Heart left ventricle (tissue), 16 donors: ENCODE measurements around the gene MYORG. TPM values are rescaled to one million over a fixed set of nuclear protein-coding genes. Genes with fewer than 3 reads are reported as not detected.
"Not testable (repeated sequence)": the region's sequence is repeated elsewhere in the genome, so short reads cannot be mapped to it uniquely, and the experiment has no call there.

Experiments
- ATAC-seq, 4 donors: fragments of 200-7000 bp; cut with Tn5 transposase; one replicate each; pipeline ENCODE4 v1.9.1; 2020 to 2022; ENCODE audit warnings: moderate library complexity in 4 of 4, mild to moderate bottlenecking in 3 of 4, moderate number of reproducible peaks in 1 of 4
- DNase-seq, 5 donors: peaks; one replicate each; pipeline ENCODE4 v3.0.0-alpha.2; 2020
- H3K27ac ChIP-seq, 12 donors: fragments of 200-600 bp; sonication (generic) in 4 of 12; one replicate each; pipeline versions ENCODE4 v1.5.0 to v1.8.0; 2016 to 2022; ENCODE audit warnings: mild to moderate bottlenecking in 2 of 12
- H3K27me3 ChIP-seq, 9 donors: fragments of 200-600 bp; sonication (generic) in 2 of 9; one replicate each; pipeline versions ENCODE4 v1.5.1 to v1.8.0; 2016 to 2022; ENCODE audit warnings: mild to moderate bottlenecking in 3 of 9
- H3K36me3 ChIP-seq, 9 donors: fragments of 200-600 bp; sonication (generic) in 2 of 9; one replicate each; pipeline versions ENCODE4 v1.5.0 to v1.8.0; 2018 to 2022; ENCODE audit warnings: mild to moderate bottlenecking in 2 of 9
- H3K4me1 ChIP-seq, 12 donors: fragments of 200-600 bp; sonication (generic) in 4 of 12; one replicate each; pipeline versions ENCODE4 v1.5.0 to v1.8.0; 2016 to 2022; ENCODE audit warnings: mild to moderate bottlenecking in 3 of 12
- H3K4me3 ChIP-seq, 12 donors: fragments of 200-600 bp; sonication (generic) in 4 of 12; one replicate each; pipeline versions ENCODE4 v1.5.0 to v1.8.0; 2017 to 2022; ENCODE audit warnings: mild to moderate bottlenecking in 9 of 12, moderate library complexity in 4 of 12
- H3K9me3 ChIP-seq, 12 donors: fragments of 200-600 bp; sonication (generic) in 4 of 12; one replicate each; pipeline versions ENCODE4 v1.5.0 to v1.8.0; 2016 to 2022; ENCODE audit warnings: mild to moderate bottlenecking in 1 of 12
- POLR2A ChIP-seq, 2 donors: fragments of 450-650 bp; IDR thresholded peaks; one replicate each; pipeline ENCODE4 v1.6.1; 2017; ENCODE audit warnings: antibody characterized with exemption in 2 of 2, mild to moderate bottlenecking in 2 of 2, moderate library complexity in 2 of 2
- WGBS, 4 donors: extraction: QIAGEN DNeasy Blood & Tissue Kit in 2 of 4; methylation state at CpG; one replicate each; pipeline versions ENCODE4 v1.1.5 to v1.1.7; 2013 to 2018; 5-methylcytosine and 5-hydroxymethylcytosine counted together
- intact Hi-C, 10 donors: fragments of 100-400 bp; cut with DNase I; formaldehyde crosslinking; loops; one replicate each; pipeline versions ENCODE4 v1.11.1 to v1.14.2; 2022
- polyA plus RNA-seq, 2 donors: library from polyadenylated mRNA; stranded (reverse); fragments of 200-250 nt; gene quantifications; one replicate each; pipeline ENCODE4 v1.2.3, GENCODE V29; 2013
- total RNA-seq, 9 donors: library from RNA; depleted of rRNA in 2 of 9; stranded (reverse); fragments of >200 nt in 2 of 9; fragmentation: NEBNext Ultra II Directional in 3 of 9; extraction: Animal tissue kit (Norgen Biotek cat#: 25700) in 3 of 9; gene quantifications; one replicate each; pipeline versions ENCODE4 v1.1.0 to v1.2.4, GENCODE V29; 2016 to 2023
- TF ChIP-seq, protein P1 (sequence below), 12 donors: fragments of 200-600 bp; sonication (generic) in 4 of 12; IDR thresholded peaks; one replicate each; pipeline versions ENCODE4 v1.5.0 to v1.8.0; 2018 to 2022; ENCODE audit warnings: antibody characterized with exemption in 12 of 12, mild to moderate bottlenecking in 5 of 12
- donor health status: ischemic (EF 13 %, LVEDD 7.1; RV severe dilation, severe dysfunction).
- donor health status: healthy with polysubstance abuse.
- donor health status: DM: no; HTN: yes; CAD: no.
- donor health status: DM: no; HTN: no; CAD: no.
- donor health status: ischemic (EF 25% LVEDD 6.9; RV normal size, moderate dysfunction).
- donor health status: ischemic (EF 25% LVEDD 5.7; RV mildly dilated, moderate dysfunction).
- donor health status: healthy.
- donor health status: DM: yes; HTN: yes; CAD: no.
- donor health status: ischemic (EF 35%, LVEDD 5.7; RV mildly dilated, moderate dysfunction).
- donor health status: nonischemic (EF 11% LVEDD 7.7; RV severe dilation, severe dysfunction).
- donor health status: DM: yes; HTN: yes; CAD: no.
- donor health status: PGD.
- donor health status: ischemic (EF 29% LVEDD 5.4; RV normal size, mild dysfunction).
- donor health status: nonischemic (EF 23%, LVEDD 6.1; RV moderate dilation, normal function).

Gene MYORG
- total and polyA plus RNA-seq, 11 donors, result 1.3 to 10.2 (median 6.1) TPM

DNA sequence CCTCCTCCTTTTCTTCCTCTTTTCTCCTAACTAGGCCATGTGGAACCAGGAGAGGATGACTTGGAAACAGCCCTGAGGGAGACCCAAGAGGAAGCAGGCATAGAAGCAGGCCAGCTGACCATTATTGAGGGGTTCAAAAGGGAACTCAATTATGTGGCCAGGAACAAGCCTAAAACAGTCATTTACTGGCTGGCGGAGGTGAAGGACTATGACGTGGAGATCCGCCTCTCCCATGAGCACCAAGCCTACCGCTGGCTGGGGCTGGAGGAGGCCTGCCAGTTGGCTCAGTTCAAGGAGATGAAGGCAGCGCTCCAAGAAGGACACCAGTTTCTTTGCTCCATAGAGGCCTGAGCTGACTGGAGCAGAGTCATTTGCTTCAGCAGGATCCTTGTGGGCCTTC is 33.6 kb downstream of the MYORG start:
- Histone ChIP-seq H3K27me3 (no peaks in the 10 kb centered on the region), H3K4me1 (peaks cover 0 to 44% (median 19%) of the 10 kb centered on the region in 12 donors), H3K27ac (peak overlapping the region in 10 of 12 donors; percentile 4 to 84 (median 64)), H3K4me3 (no peak overlapping the region), H3K36me3 (peaks cover 0 to 58% (median 42%) of the 10 kb centered on the region in 9 donors), H3K9me3 (no peaks in the 10 kb centered on the region)
- TF ChIP-seq, protein P1, sequence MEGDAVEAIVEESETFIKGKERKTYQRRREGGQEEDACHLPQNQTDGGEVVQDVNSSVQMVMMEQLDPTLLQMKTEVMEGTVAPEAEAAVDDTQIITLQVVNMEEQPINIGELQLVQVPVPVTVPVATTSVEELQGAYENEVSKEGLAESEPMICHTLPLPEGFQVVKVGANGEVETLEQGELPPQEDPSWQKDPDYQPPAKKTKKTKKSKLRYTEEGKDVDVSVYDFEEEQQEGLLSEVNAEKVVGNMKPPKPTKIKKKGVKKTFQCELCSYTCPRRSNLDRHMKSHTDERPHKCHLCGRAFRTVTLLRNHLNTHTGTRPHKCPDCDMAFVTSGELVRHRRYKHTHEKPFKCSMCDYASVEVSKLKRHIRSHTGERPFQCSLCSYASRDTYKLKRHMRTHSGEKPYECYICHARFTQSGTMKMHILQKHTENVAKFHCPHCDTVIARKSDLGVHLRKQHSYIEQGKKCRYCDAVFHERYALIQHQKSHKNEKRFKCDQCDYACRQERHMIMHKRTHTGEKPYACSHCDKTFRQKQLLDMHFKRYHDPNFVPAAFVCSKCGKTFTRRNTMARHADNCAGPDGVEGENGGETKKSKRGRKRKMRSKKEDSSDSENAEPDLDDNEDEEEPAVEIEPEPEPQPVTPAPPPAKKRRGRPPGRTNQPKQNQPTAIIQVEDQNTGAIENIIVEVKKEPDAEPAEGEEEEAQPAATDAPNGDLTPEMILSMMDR (IDR thresholded peaks at IDR 0.05), result no peak
- TF ChIP-seq POLR2A (IDR thresholded peaks at IDR 0.05), result no peak
- peak in 4 of 5 donors; percentile 65 to 81 (median 75) for DNase-seq
- WGBS, 4 donors, result 61 to 83% (median 76%) methylated on average over 5 of the region's 5 CpGs
- ATAC-seq, result peak; percentile 70 to 84 (median 78)
- intact Hi-C loops, result no loop called here

DNA sequence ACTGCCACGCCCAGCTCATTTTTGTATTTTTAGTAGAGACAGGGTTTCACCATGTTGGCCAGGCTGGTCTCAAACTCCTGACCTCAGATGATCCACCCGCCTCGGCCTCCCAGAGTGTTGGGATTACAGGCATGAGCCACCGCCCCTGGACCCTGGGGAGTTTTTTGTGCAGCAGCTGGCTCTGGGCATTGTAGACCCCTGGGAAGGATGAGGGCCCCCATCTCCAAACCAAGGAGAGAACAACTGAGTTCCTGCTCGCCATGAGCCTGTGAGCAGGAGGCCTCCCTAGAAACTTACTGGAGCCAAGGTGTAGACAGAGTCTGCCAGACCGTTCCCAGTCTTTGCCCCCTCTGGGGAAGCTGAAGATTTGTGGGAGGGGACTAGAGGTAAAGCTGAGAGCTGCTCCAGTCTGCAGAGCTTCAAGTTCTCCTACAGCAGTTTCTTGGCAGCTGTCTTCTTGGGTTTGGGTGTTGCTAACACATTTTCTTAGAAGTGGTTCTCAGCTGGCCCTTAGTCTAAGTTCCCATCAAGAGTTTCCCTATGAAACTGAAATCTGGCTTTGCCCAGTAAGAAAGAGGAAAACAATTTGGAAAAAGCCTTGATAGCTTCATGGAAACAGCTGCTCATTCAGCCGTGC is 34.9 kb downstream of the MYORG start:
- Histone ChIP-seq H3K4me3 (no peak overlapping the region), H3K27ac (peak overlapping the region in 8 of 12 donors; percentile 28 to 84 (median 64)), H3K4me1 (peaks cover 0 to 44% (median 19%) of the 10 kb centered on the region in 12 donors), H3K36me3 (peaks cover 0 to 63% (median 44%) of the 10 kb centered on the region in 9 donors), H3K9me3 (no peaks in the 10 kb centered on the region), H3K27me3 (no peaks in the 10 kb centered on the region)
- intact Hi-C loops, result no loop called here
- DNase-seq (no peak), ATAC-seq (peak in 2 of 4 donors; percentile 23 to 47)
- no peak for TF ChIP-seq POLR2A (IDR thresholded peaks at IDR 0.05)
- TF ChIP-seq, protein P1 (IDR thresholded peaks at IDR 0.05), result no peak
- WGBS, 4 donors, result 73 to 84% (median 80%) methylated on average over 6 to 7 of the region's 7 CpGs

DNA sequence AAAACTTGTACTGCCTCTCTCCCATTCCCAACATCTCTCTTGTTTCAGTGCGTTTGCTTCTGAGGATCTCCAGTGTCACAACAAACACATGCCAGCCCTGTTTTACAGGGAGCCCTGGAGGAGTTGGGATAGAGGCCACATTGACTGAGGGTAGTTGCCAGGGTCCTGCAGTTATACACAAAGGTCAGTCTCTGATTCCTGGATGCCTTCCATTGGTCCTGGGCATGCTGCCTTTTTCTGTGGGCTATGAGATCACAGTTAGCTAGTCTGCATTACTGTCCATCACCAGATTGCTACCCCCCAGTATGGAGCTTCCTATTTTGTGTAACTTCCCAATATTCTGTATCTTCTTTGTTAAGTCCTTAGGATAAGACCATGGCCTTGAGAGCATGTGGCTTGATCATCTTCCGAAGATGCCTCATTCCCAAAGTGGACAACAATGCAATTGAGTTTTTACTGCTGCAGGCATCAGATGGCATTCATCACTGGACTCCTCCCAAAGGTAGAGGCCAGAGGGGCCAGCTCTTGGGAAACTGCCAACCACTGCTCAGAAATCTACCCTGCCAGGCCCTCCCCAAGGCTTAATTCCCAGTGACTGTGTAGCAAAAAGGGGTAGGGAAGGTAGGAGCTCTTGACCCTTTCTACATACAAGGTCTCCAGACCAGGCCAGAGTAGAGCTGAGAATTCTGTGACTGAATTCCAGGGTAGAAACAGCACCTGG is 37.9 kb downstream of the MYORG start:
- Histone ChIP-seq H3K27me3 (no peaks in the 10 kb centered on the region), H3K9me3 (no peaks in the 10 kb centered on the region), H3K36me3 (peaks cover 0 to 62% (median 42%) of the 10 kb centered on the region in 9 donors), H3K27ac (no peak overlapping the region), H3K4me3 (no peak overlapping the region), H3K4me1 (peaks cover 0 to 29% (median 17%) of the 10 kb centered on the region in 12 donors)
- no peak for TF ChIP-seq POLR2A (IDR thresholded peaks at IDR 0.05)
- TF ChIP-seq, protein P1 (IDR thresholded peaks at IDR 0.05), result no peak
- DNase-seq (peak in 2 of 5 donors; percentile 33), ATAC-seq (peak in 3 of 4 donors; percentile 47 to 65 (median 52))
- intact Hi-C loops, result loop anchor here in 7 of 10 donors (5.0 to 10.0 kb wide), 5 partner anchors 96 to 256 kb away; no protein-coding TSS in a partner anchor
- 73 to 89% (median 74%) methylated on average over 2 of the region's 2 CpGs for WGBS, 4 donors

DNA sequence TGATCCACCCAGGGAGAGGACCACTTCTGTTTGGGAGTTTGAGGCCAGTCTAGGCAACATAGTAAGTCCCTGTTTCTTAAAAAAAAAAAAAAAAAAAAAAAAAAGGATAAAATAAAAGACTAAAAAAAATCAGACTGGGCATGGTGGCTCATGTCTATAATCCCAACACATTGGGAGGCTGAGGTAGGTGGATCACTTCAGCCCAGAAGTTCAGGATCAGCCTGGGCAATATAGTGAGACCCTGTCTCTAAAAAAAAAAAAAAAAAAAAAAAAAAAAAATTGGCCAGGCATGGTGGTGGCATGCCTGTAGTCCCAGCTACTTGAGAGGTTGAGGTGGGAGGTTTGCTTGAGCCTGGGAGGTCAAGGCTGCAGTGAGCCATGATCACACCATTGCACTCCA is 38.6 kb downstream of the MYORG start:
- Histone ChIP-seq H3K36me3 (peaks cover 0 to 55% (median 36%) of the 10 kb centered on the region in 9 donors), H3K4me1 (peaks cover 0 to 25% (median 13%) of the 10 kb centered on the region in 12 donors)
- H3K9me3 ChIP-seq, H3K27me3 ChIP-seq, DNase-seq, H3K27ac ChIP-seq, ATAC-seq, H3K4me3 ChIP-seq: not testable (repeated sequence)
- intact Hi-C loops, result loop anchor here in 7 of 10 donors (5.0 to 10.0 kb wide), 5 partner anchors 97 to 257 kb away; no protein-coding TSS in a partner anchor
